WTC11 (cell line): ENCODE measurements around the gene PATE4. TPM values are rescaled to one million over a fixed set of nuclear protein-coding genes. Genes with fewer than 3 reads are reported as not detected.

ENCODE experiments used
- ATAC-seq: fragments of 200-7000 bp; cut with Tn5 transposase; 2 replicates; pipeline ENCODE4 v1.10.0; 2021; ENCODE audit warnings: mild to moderate bottlenecking, moderate library complexity
- CTCF ChIA-PET: fragments of 300-600 bp; sonication (Branson Sonifier 250); formaldehyde crosslinking; loops from one replicate; lab custom pipeline; 2021; ENCODE audit warnings: antibody characterized with exemption; lab: Charles Lee
- POLR2A ChIA-PET: fragments of 350-600 bp; sonication (Branson Sonifier 250); formaldehyde crosslinking; loops from one replicate; lab custom pipeline; 2021; ENCODE audit warnings: antibody characterized with exemption; lab: Charles Lee
- DNase-seq: peaks from one replicate; pipeline ENCODE4 v3.0.0; 2021; ENCODE audit warnings: low spot score
- H3K27ac Mint-ChIP-seq: 2 replicates; pipeline ENCODE4 v1.8.0; 2021; ENCODE audit warnings: mixed read lengths
- H3K27me3 Mint-ChIP-seq: 2 replicates; pipeline ENCODE4 v1.8.0; 2021; ENCODE audit warnings: low read depth, mild to moderate bottlenecking, moderate library complexity, mixed read lengths
- H3K36me3 Mint-ChIP-seq: 2 replicates; pipeline ENCODE4 v1.8.0; 2021; ENCODE audit warnings: mixed read lengths
- H3K4me1 Mint-ChIP-seq: 2 replicates; pipeline ENCODE4 v1.8.0; 2022; ENCODE audit warnings: mixed read lengths
- H3K4me3 Mint-ChIP-seq: 2 replicates; pipeline ENCODE4 v1.8.0; 2021; ENCODE audit warnings: mild to moderate bottlenecking, moderate library complexity, mixed read lengths
- H3K9me3 Mint-ChIP-seq: 2 replicates; pipeline ENCODE4 v1.8.0; 2021; ENCODE audit warnings: mixed read lengths
- AFF4 ChIP-seq: sonication (generic); formaldehyde crosslinking; IDR thresholded peaks from 2 replicates; pipeline ENCODE4 v1.8.1; 2023; ENCODE audit warnings: mild to moderate bottlenecking, missing genetic modification reagents, borderline replicate concordance
- CREB1 ChIP-seq: sonication (generic); formaldehyde crosslinking; IDR thresholded peaks from 2 replicates; pipeline ENCODE4 v1.8.0; 2023; ENCODE audit warnings: mild to moderate bottlenecking, missing genetic modification reagents
- CREM ChIP-seq: sonication (generic); formaldehyde crosslinking; IDR thresholded peaks from 2 replicates; pipeline ENCODE4 v1.8.1; 2022; ENCODE audit warnings: mild to moderate bottlenecking, missing genetic modification reagents, moderate library complexity
- CTCF ChIP-seq: fragments of 200-600 bp; IDR thresholded peaks from 2 replicates; pipeline ENCODE4 v1.8.0; 2022; ENCODE audit warnings: antibody characterized with exemption
- ELF4 ChIP-seq: sonication (generic); formaldehyde crosslinking; IDR thresholded peaks from 2 replicates; pipeline ENCODE4 v1.8.1; 2022; ENCODE audit warnings: low read depth, mild to moderate bottlenecking, moderate library complexity, missing genetic modification reagents
- MAX ChIP-seq: sonication (generic); formaldehyde crosslinking; IDR thresholded peaks from 2 replicates; pipeline ENCODE4 v1.8.0; 2022; ENCODE audit warnings: mild to moderate bottlenecking, missing genetic modification reagents
- MLX ChIP-seq: sonication (generic); formaldehyde crosslinking; IDR thresholded peaks from 2 replicates; pipeline ENCODE4 v1.8.1; 2023; ENCODE audit warnings: mild to moderate bottlenecking, missing genetic modification reagents, moderate library complexity
- NR1H2 ChIP-seq: sonication (generic); formaldehyde crosslinking; IDR thresholded peaks from 2 replicates; pipeline ENCODE4 v1.9.0; 2021; ENCODE audit warnings: mild to moderate bottlenecking, moderate library complexity, missing genetic modification reagents
- NR2C2 ChIP-seq: sonication (generic); formaldehyde crosslinking; IDR thresholded peaks from 2 replicates; pipeline ENCODE4 v1.8.0; 2022; ENCODE audit warnings: mild to moderate bottlenecking, missing genetic modification reagents
- PREB ChIP-seq: sonication (generic); formaldehyde crosslinking; IDR thresholded peaks from 2 replicates; pipeline ENCODE4 v1.8.1; 2022; ENCODE audit warnings: mild to moderate bottlenecking, missing genetic modification reagents, moderate library complexity, borderline replicate concordance
- TCF7 ChIP-seq: sonication (generic); formaldehyde crosslinking; IDR thresholded peaks from 2 replicates; pipeline ENCODE4 v1.8.0; 2022; ENCODE audit warnings: mild to moderate bottlenecking, low read depth, missing genetic modification reagents, moderate library complexity
- TEAD1 ChIP-seq: sonication (generic); formaldehyde crosslinking; IDR thresholded peaks from 2 replicates; pipeline ENCODE4 v1.8.0; 2022; ENCODE audit warnings: mild to moderate bottlenecking, missing genetic modification reagents
- ZNF219 ChIP-seq: sonication (generic); formaldehyde crosslinking; IDR thresholded peaks from 2 replicates; pipeline ENCODE4 v1.8.0; 2023; ENCODE audit warnings: missing genetic modification reagents, mild to moderate bottlenecking, borderline replicate concordance
- ZNF232 ChIP-seq: sonication (generic); formaldehyde crosslinking; IDR thresholded peaks from 2 replicates; pipeline ENCODE4 v1.8.0; 2022; ENCODE audit warnings: mild to moderate bottlenecking, missing genetic modification reagents
- ZNF317 ChIP-seq: sonication (generic); formaldehyde crosslinking; IDR thresholded peaks from 2 replicates; pipeline ENCODE4 v1.8.1; 2023; ENCODE audit warnings: low read depth, mild to moderate bottlenecking, moderate library complexity, missing genetic modification reagents, borderline replicate concordance
- ZNF423 ChIP-seq: fragments of 250-450 bp; sonication (Bioruptor Pico); IDR thresholded peaks from 2 replicates; pipeline ENCODE4 v2.1.2; 2022; ENCODE audit warnings: mild to moderate bottlenecking, moderate library complexity
- total RNA-seq: library from RNA; stranded (reverse); gene quantifications from 3 replicates; pipeline ENCODE4 v1.2.3, GENCODE V29; 2021

The PATE4 gene
- total RNA-seq, 1 experiment from 2014 or later = not detected

GRCh38 chr11:125869521-125869920, 36.4 kb downstream of the PATE4 start:
- Mint-ChIP-seq H3K4me1 (peaks cover 7% of the 10 kb centered on the region), H3K9me3 (peaks cover 30% of the 10 kb centered on the region), H3K27me3 (no peaks in the 10 kb centered on the region; the same call in none of the 2 replicates), H3K4me3 (no peak overlapping the region), H3K27ac (no peak overlapping the region), H3K36me3 (peaks cover 19% of the 10 kb centered on the region)
- ATAC-seq = no peak
- no peak for DNase-seq
- POLR2A ChIA-PET = no interaction called here
- CTCF ChIA-PET = no interaction called here
- TF ChIP-seq CREM (CRISPR knock-in tag) (no peak), NR2C2 (no peak)
- TF ChIP-seq, all 79 proteins: peak for 0

GRCh38 chr11:125871391-125872137, 38.4 kb downstream of the PATE4 start:
- H3K4me3 Mint-ChIP-seq = no peak overlapping the region
- DNase-seq = peak; percentile 79
- ChIA-PET CTCF (interaction anchor here (0.6 to 0.7 kb wide), 2 partner anchors 188 to 361 kb away, joined by 3 to 5 read pairs; no protein-coding TSS in a partner anchor), POLR2A (no interaction called here)
- TF ChIP-seq CTCF (peak; percentile 52), TEAD1 (no peak)
- ATAC-seq = peak; percentile 78
- no peaks in the 10 kb centered on the region; the same call in 1 of the 2 replicates for H3K27me3 Mint-ChIP-seq
- H3K9me3 Mint-ChIP-seq = peaks cover 13% of the 10 kb centered on the region
- no peak overlapping the region for H3K27ac Mint-ChIP-seq
- peaks cover 7% of the 10 kb centered on the region for H3K4me1 Mint-ChIP-seq
- H3K36me3 Mint-ChIP-seq = peaks cover 10% of the 10 kb centered on the region

GRCh38 chr11:125872138-125872491, 39.0 kb downstream of the PATE4 start:
- Mint-ChIP-seq H3K27me3 (no peaks in the 10 kb centered on the region; the same call in 1 of the 2 replicates), H3K4me3 (no peak overlapping the region), H3K9me3 (peaks cover 13% of the 10 kb centered on the region), H3K4me1 (peaks cover 7% of the 10 kb centered on the region), H3K27ac (no peak overlapping the region), H3K36me3 (peaks cover 10% of the 10 kb centered on the region)
- POLR2A ChIA-PET = no interaction called here
- no peak for DNase-seq
- CTCF ChIA-PET = no interaction called here
- no peak for TF ChIP-seq ZNF219 (CRISPR knock-in tag)
- TF ChIP-seq AFF4 (CRISPR knock-in tag) = no peak
- TF ChIP-seq NR1H2 (CRISPR knock-in tag) = no peak
- TF ChIP-seq, all 79 proteins: peak for 0
- no peak for ATAC-seq

- ChIA-PET CTCF (no interaction called here), POLR2A (no interaction called here)
- ATAC-seq = peak; percentile 49
- Mint-ChIP-seq H3K9me3 (peaks cover 13% of the 10 kb centered on the region), H3K36me3 (peaks cover 10% of the 10 kb centered on the region), H3K27ac (no peak overlapping the region), H3K4me3 (peak overlapping the region; percentile 44), H3K4me1 (peaks cover 7% of the 10 kb centered on the region), H3K27me3 (peaks cover 8% of the 10 kb centered on the region)
- no peak for DNase-seq
- no peak for TF ChIP-seq CREB1 (CRISPR knock-in tag)
- TF ChIP-seq MAX = no peak
- TF ChIP-seq NR1H2 (CRISPR knock-in tag) = no peak
- no peak for TF ChIP-seq PREB (CRISPR knock-in tag)
- no peak for TF ChIP-seq ZNF317 (CRISPR knock-in tag)
- TF ChIP-seq TCF7 (CRISPR knock-in tag) = no peak
- no peak for TF ChIP-seq ZNF232 (CRISPR knock-in tag)
- no peak for TF ChIP-seq ELF4 (CRISPR knock-in tag)
- TF ChIP-seq MLX (CRISPR knock-in tag) = no peak
- no peak for TF ChIP-seq ZNF423 (CRISPR knock-in tag)
These were observed 40.9 kb downstream of the PATE4 start for GRCh38 chr11:125873881-125874555.
